Measurements from ENCODE around the gene PLCL2. TPM values are rescaled to one million over a fixed set of nuclear protein-coding genes. Genes with fewer than 3 reads are reported as not detected.

Gene PLCL2
- polyA plus RNA-seq, 1 experiment = 0.94 TPM

GRCh38 chr3:17038900-17039553 is 154.3 kb downstream of the PLCL2 start:
- TF ChIP-seq CTCF (IDR thresholded peaks at IDR 0.05; ENCODE audit: low read depth, low read length) = no peak
- Histone ChIP-seq H3K9me3 (ENCODE audit: control insufficient read depth, insufficient read depth, low read length) (no peaks in the 10 kb centered on the region), H3K4me3 (ENCODE audit: low read depth, low read length) (no peak overlapping the region), H3K27me3 (ENCODE audit: control insufficient read depth, insufficient read depth, low read length) (no peaks in the 10 kb centered on the region), H3K27ac (ENCODE audit: low read depth, low read length) (no peak overlapping the region)
- DNase-seq (ENCODE audit: low read depth, low spot score) = no peak
- POLR2A ChIA-PET = no interaction called here
- CTCF ChIA-PET = no interaction called here

- TF ChIP-seq CTCF (IDR thresholded peaks at IDR 0.05; ENCODE audit: low read depth, low read length) = 0 out of 2 replicates have a peak, but pooled peaks have one; percentile 2
- DNase-seq (ENCODE audit: low read depth, low spot score) = peak; percentile 46
- H3K27me3 ChIP-seq (ENCODE audit: control insufficient read depth, insufficient read depth, low read length) = no peaks in the 10 kb centered on the region
- no peak overlapping the region for H3K27ac ChIP-seq (ENCODE audit: low read depth, low read length)
- ChIA-PET CTCF (no interaction called here), POLR2A (no interaction called here)
- H3K9me3 ChIP-seq (ENCODE audit: control insufficient read depth, insufficient read depth, low read length) = no peaks in the 10 kb centered on the region
- H3K4me3 ChIP-seq (ENCODE audit: low read depth, low read length) = no peak overlapping the region
These were observed 154.8 kb downstream of the PLCL2 start for GRCh38 chr3:17039594-17039993.

- Histone ChIP-seq H3K4me3 (ENCODE audit: low read depth, low read length) (no peak overlapping the region), H3K27ac (ENCODE audit: low read depth, low read length) (no peak overlapping the region), H3K9me3 (ENCODE audit: control insufficient read depth, insufficient read depth, low read length) (no peaks in the 10 kb centered on the region), H3K27me3 (ENCODE audit: control insufficient read depth, insufficient read depth, low read length) (no peaks in the 10 kb centered on the region)
- ChIA-PET CTCF (no interaction called here), POLR2A (no interaction called here)
- TF ChIP-seq CTCF (IDR thresholded peaks at IDR 0.05; ENCODE audit: low read depth, low read length) = no peak
- DNase-seq (ENCODE audit: low read depth, low spot score) = no peak
These were observed 155.7 kb downstream of the PLCL2 start for GRCh38 chr3:17040322-17040989.

GRCh38 chr3:17040990-17041377 is 156.2 kb downstream of the PLCL2 start:
- no peak overlapping the region for H3K27ac ChIP-seq (ENCODE audit: low read depth, low read length)
- no peak for TF ChIP-seq CTCF (IDR thresholded peaks at IDR 0.05; ENCODE audit: low read depth, low read length)
- H3K27me3 ChIP-seq (ENCODE audit: control insufficient read depth, insufficient read depth, low read length) = no peaks in the 10 kb centered on the region
- POLR2A ChIA-PET = no interaction called here
- DNase-seq (ENCODE audit: low read depth, low spot score) = no peak
- no peak overlapping the region for H3K4me3 ChIP-seq (ENCODE audit: low read depth, low read length)
- H3K9me3 ChIP-seq (ENCODE audit: control insufficient read depth, insufficient read depth, low read length) = no peaks in the 10 kb centered on the region
- CTCF ChIA-PET = no interaction called here

GRCh38 chr3:17044855-17045254 is 160.1 kb downstream of the PLCL2 start:
- CTCF ChIA-PET = no interaction called here
- Histone ChIP-seq H3K27me3 (ENCODE audit: control insufficient read depth, insufficient read depth, low read length) (no peaks in the 10 kb centered on the region), H3K9me3 (ENCODE audit: control insufficient read depth, insufficient read depth, low read length) (no peaks in the 10 kb centered on the region), H3K4me3 (ENCODE audit: low read depth, low read length) (no peak overlapping the region), H3K27ac (ENCODE audit: low read depth, low read length) (no peak overlapping the region)
- POLR2A ChIA-PET = no interaction called here
- no peak for TF ChIP-seq CTCF (IDR thresholded peaks at IDR 0.05; ENCODE audit: low read depth, low read length)
- no peak for DNase-seq (ENCODE audit: low read depth, low spot score)

Data from AG04450 (cell line).